T-cell (primary cell): ENCODE results near the gene YKT6. TPM values are rescaled to one million over a fixed set of nuclear protein-coding genes. Genes with fewer than 3 reads are reported as not detected.

Source experiments
- ATAC-seq, 4 experiments: fragments of 200-7000 bp in 3 of 4; fragments of 150-1000 bp in 1 of 4; cut with Tn5 transposase; replicated peaks in 1 of 4; 1 replicate in 3 of 4; 2 replicates in 1 of 4; pipeline ENCODE4 v1.10.0; 2021; ENCODE audit warnings: moderate library complexity in 3 of 4, mild to moderate bottlenecking in 2 of 4, moderate number of reproducible peaks in 1 of 4
- CTCF ChIA-PET, 2 donors: fragments of 300-600 bp; sonication (Branson Sonifier 250); formaldehyde crosslinking; loops; one replicate each; lab custom pipeline; 2022; ENCODE audit warnings: antibody characterized with exemption in 2 of 2; lab: Charles Lee
- POLR2A ChIA-PET, 2 donors: fragments of 300-600 bp; sonication (Branson Sonifier 250); formaldehyde crosslinking; loops; one replicate each; lab custom pipeline; 2022; ENCODE audit warnings: antibody characterized with exemption in 2 of 2; lab: Charles Lee
- DNase-seq, 35 experiments: peaks; one replicate each; pipeline versions ENCODE4 v3.0.0 to v3.0.0-alpha.2; 2013 to 2023
- H3K27ac ChIP-seq: one replicate; pipeline ENCODE4 v1.5.1; 2013; ENCODE audit warnings: low read length
- H3K27me3 ChIP-seq, 2 experiments: replicated peaks in 1 of 2; 1 replicate in 1 of 2; 2 replicates in 1 of 2; pipeline versions ENCODE4 v1.6.1 to v1.7.0; 2013; ENCODE audit warnings: low read length in 1 of 2, mixed read lengths in 1 of 2; ENCODE audit not compliant: control insufficient read depth in 2 of 2, insufficient read depth in 2 of 2; ENCODE audit errors: extremely low read depth in 1 of 2
- H3K36me3 ChIP-seq, 2 donors: 1 replicate in 1 of 2; 2 replicates in 1 of 2; pipeline versions ENCODE4 v1.6.1 to v1.7.0; 2013; ENCODE audit warnings: low read length in 1 of 2; ENCODE audit not compliant: control insufficient read depth in 2 of 2, insufficient read depth in 1 of 2; ENCODE audit errors: extremely low read depth in 1 of 2
- H3K4me1 ChIP-seq, 2 experiments: 1 replicate in 1 of 2; 2 replicates in 1 of 2; pipeline versions ENCODE4 v1.6.1 to v1.7.0; 2013; ENCODE audit warnings: low read length in 2 of 2, mixed read lengths in 1 of 2; ENCODE audit not compliant: insufficient read depth in 2 of 2, control insufficient read depth in 1 of 2; ENCODE audit errors: extremely low read depth in 1 of 2
- H3K4me3 ChIP-seq, 2 donors: 1 replicate in 1 of 2; 2 replicates in 1 of 2; pipeline versions ENCODE4 v1.5.1 to v1.7.0; 2013; ENCODE audit warnings: mild to moderate bottlenecking in 2 of 2, low read length in 1 of 2, moderate library complexity in 1 of 2; ENCODE audit not compliant: control insufficient read depth in 1 of 2; ENCODE audit errors: extremely low read depth in 1 of 2
- H3K9me3 ChIP-seq: 2 replicates; pipeline ENCODE4 v1.7.0; 2013
- H3K27ac Mint-ChIP-seq, 2 donors: one replicate each; pipeline ENCODE4 v1.8.0; 2020 to 2021; ENCODE audit warnings: mild to moderate bottlenecking in 2 of 2, mixed read lengths in 2 of 2
- H3K27me3 Mint-ChIP-seq, 2 donors: one replicate each; pipeline ENCODE4 v1.8.0; 2021 to 2022; ENCODE audit warnings: mixed read lengths in 2 of 2
- H3K36me3 Mint-ChIP-seq: one replicate; pipeline ENCODE4 v1.8.0; 2021; ENCODE audit warnings: mixed read lengths
- H3K4me1 Mint-ChIP-seq, 3 donors: one replicate each; pipeline ENCODE4 v1.8.0; 2020 to 2022; ENCODE audit warnings: mixed read lengths in 3 of 3, mild to moderate bottlenecking in 1 of 3
- H3K4me3 Mint-ChIP-seq, 3 donors: one replicate each; pipeline ENCODE4 v1.8.0; 2020 to 2022; ENCODE audit warnings: mild to moderate bottlenecking in 3 of 3, mixed read lengths in 3 of 3, moderate library complexity in 3 of 3
- H3K9me3 Mint-ChIP-seq, 3 donors: one replicate each; pipeline ENCODE4 v1.8.0; 2020 to 2022; ENCODE audit warnings: mixed read lengths in 3 of 3
- WGBS: methylation state at CpG from one replicate; pipeline ENCODE4 v1.1.5; 2013; ENCODE audit warnings: missing lambda C conversion rate; ENCODE audit not compliant: insufficient coverage; 5-methylcytosine and 5-hydroxymethylcytosine counted together
- total RNA-seq, 35 experiments: library from RNA in 6 of 35; stranded (reverse) in 6 of 35; fragments of 120-200 nt in 1 of 35; gene quantifications; one replicate each; pipeline versions ENCODE4 v1.2.1 to v1.2.4 and lab custom pipeline; 2013 to 2026

Gene YKT6
- total RNA-seq, 5 donors from 2014 or later (not counting 1 experiment from before 2014, with no cell fraction given), result 55.1 to 74.3 (median 60.2) TPM

DNA sequence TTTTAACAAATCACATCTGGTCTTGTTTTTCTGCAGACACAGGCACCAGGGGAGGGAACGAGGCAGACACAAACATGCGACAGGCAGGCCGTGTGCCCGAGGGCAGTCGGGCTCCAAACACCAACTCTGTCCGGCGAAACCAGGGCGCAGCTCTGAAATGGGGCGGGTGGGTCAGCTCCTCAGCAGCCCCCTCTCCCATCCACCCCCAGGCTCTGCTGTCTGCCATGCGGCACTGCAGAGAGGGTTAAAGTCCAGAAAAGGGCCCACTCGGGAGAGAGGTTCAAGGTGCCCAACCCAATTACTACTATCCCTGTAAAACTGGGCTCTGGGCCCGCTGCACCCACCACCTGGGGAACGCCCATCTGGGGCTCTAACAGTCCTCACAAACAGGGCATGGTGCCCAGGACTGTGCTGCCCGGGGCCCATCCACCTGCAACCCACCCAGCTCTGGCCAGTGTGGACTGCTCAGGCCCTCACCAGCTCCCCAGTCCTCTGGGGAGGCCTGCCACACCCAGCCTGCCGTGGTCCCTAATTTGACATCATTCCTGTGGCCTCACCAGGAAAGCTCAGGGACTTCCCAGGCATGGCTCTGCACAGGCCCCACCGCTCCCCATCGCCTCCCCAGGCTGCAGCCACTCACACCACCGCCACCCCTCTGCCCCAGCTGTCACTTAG is 18.7 kb downstream of the YKT6 start:
- Mint-ChIP-seq H3K27ac (no peak overlapping the region), H3K36me3 (no peaks in the 10 kb centered on the region)

DNA sequence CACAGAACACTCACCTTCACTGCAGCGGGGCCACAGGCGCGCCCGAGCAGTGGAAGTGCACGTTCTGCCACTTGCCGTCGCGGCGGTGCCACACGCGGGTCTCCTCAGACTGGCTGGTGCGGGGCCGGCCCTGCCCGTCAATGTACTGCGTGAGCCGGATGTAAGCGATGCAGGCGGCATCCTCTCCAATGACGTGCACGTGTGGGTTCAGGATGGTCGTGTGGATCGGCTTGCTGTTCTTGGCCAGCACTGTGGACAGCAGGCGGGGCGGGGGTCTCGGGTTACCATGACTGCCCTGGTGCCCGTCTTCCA is 19.2 kb downstream of the YKT6 start:
- ChIA-PET POLR2A (no interaction called here), CTCF (no interaction called here)
- ATAC-seq, result no peak
- no peak overlapping the region for H3K4me3 ChIP-seq
- Mint-ChIP-seq H3K9me3 (no peaks in the 10 kb centered on the region), H3K27ac (no peak overlapping the region), H3K36me3 (no peaks in the 10 kb centered on the region), H3K4me3 (no peak overlapping the region), H3K27me3 (no peaks in the 10 kb centered on the region), H3K4me1 (no peaks in the 10 kb centered on the region)
- peaks cover 0 to 7% of the 10 kb centered on the region in 2 experiments for H3K27me3 ChIP-seq
- DNase-seq, result no peak
- 93% methylated on average over 17 of the region's 26 CpGs for WGBS
- no peaks in the 10 kb centered on the region for H3K9me3 ChIP-seq
- H3K27ac ChIP-seq, result no peak overlapping the region
- no peaks in the 10 kb centered on the region for H3K4me1 ChIP-seq
- H3K36me3 ChIP-seq, result no peaks in the 10 kb centered on the region

More for the DNA sequence above, 18.7 kb downstream of the YKT6 start:
- Histone ChIP-seq H3K4me1 (no peaks in the 10 kb centered on the region), H3K9me3 (no peaks in the 10 kb centered on the region), H3K36me3 (no peaks in the 10 kb centered on the region), H3K27me3 (peaks cover 0 to 3% of the 10 kb centered on the region in 2 experiments), H3K27ac (no peak overlapping the region), H3K4me3 (no peak overlapping the region)
- ATAC-seq (no peak), DNase-seq (no peak)
- ChIA-PET POLR2A (interaction anchor here in 1 of 2 donors (0.7 kb wide), 1 partner anchor 508 kb away, joined by 10 read pairs; no protein-coding TSS in a partner anchor), CTCF (no interaction called here)
- Mint-ChIP-seq H3K4me3 (no peak overlapping the region), H3K4me1 (no peaks in the 10 kb centered on the region), H3K27me3 (no peaks in the 10 kb centered on the region), H3K9me3 (no peaks in the 10 kb centered on the region)
- 87% methylated on average over 17 of the region's 18 CpGs for WGBS

GRCh38 chr7:44220358-44221112 is 19.8 kb downstream of the YKT6 start:
- Mint-ChIP-seq H3K4me1 (no peaks in the 10 kb centered on the region), H3K36me3 (no peaks in the 10 kb centered on the region), H3K4me3 (no peak overlapping the region), H3K27me3 (peaks cover 0 to under 1% of the 10 kb centered on the region in 2 donors), H3K27ac (no peak overlapping the region), H3K9me3 (no peaks in the 10 kb centered on the region)
- DNase-seq (no peak), ATAC-seq (no peak)
- no peak overlapping the region for H3K27ac ChIP-seq
- 77% methylated on average over 18 of the region's 24 CpGs for WGBS
- H3K9me3 ChIP-seq, result no peaks in the 10 kb centered on the region
- no peak overlapping the region for H3K4me3 ChIP-seq
- no peaks in the 10 kb centered on the region for H3K36me3 ChIP-seq
- H3K27me3 ChIP-seq, result peaks cover 0 to 13% of the 10 kb centered on the region in 2 experiments
- CTCF ChIA-PET, result no interaction called here
- POLR2A ChIA-PET, result no interaction called here
- H3K4me1 ChIP-seq, result no peaks in the 10 kb centered on the region

- no peaks in the 10 kb centered on the region for H3K36me3 ChIP-seq
- 84% methylated on average over 26 of the region's 30 CpGs for WGBS
- CTCF ChIA-PET, result no interaction called here
Measured at GRCh38 chr7:44221231-44221791, 20.5 kb downstream of the YKT6 start.

DNA sequence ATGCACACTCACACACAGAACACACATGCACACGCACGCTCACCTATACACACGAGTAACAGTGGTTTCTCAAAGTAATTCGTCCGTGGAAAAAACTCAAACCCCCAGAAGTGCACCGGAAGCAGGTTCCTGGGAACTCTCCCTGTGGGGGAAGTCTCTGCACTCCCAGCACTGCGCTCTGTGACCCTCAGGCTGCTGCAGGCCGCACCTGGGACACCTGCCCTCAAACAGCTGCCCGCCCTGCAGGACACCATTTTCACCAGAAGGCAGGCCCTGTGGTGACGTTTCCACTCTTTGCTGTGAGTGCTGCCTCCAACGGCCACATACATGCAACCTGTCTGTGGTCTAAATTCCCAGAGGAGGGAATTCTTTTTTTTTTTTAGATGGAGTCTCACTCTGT is 21.3 kb downstream of the YKT6 start:
- H3K27me3 Mint-ChIP-seq, result peaks cover 0 to 8% of the 10 kb centered on the region in 2 donors
- POLR2A ChIA-PET, result no interaction called here
- H3K27ac Mint-ChIP-seq, result no peak overlapping the region

More at GRCh38 chr7:44221231-44221791, 20.5 kb downstream of the YKT6 start:
- H3K27ac Mint-ChIP-seq, result no peak overlapping the region
- no peaks in the 10 kb centered on the region for H3K4me1 ChIP-seq
- no peak overlapping the region for H3K4me3 ChIP-seq
- H3K27ac ChIP-seq, result no peak overlapping the region
- no peaks in the 10 kb centered on the region for H3K36me3 Mint-ChIP-seq
- ATAC-seq, result no peak
- no peak for DNase-seq
- POLR2A ChIA-PET, result no interaction called here
- H3K27me3 ChIP-seq, result peaks cover 0 to 20% of the 10 kb centered on the region in 2 experiments
- no peaks in the 10 kb centered on the region for H3K9me3 Mint-ChIP-seq
- no peaks in the 10 kb centered on the region for H3K4me1 Mint-ChIP-seq
- no peak overlapping the region for H3K4me3 Mint-ChIP-seq
- H3K9me3 ChIP-seq, result no peaks in the 10 kb centered on the region
- peaks cover 0 to 8% of the 10 kb centered on the region in 2 donors for H3K27me3 Mint-ChIP-seq

GRCh38 chr7:44222776-44223261 is 22.0 kb downstream of the YKT6 start:
- WGBS, result 84% methylated on average over 11 of the region's 11 CpGs
- H3K4me1 ChIP-seq, result no peaks in the 10 kb centered on the region
- no peak for ATAC-seq

More for the DNA sequence above, 21.3 kb downstream of the YKT6 start:
- Histone ChIP-seq H3K4me3 (no peak overlapping the region), H3K9me3 (no peaks in the 10 kb centered on the region), H3K36me3 (no peaks in the 10 kb centered on the region), H3K27ac (no peak overlapping the region), H3K27me3 (peaks cover 0 to 23% of the 10 kb centered on the region in 2 experiments), H3K4me1 (no peaks in the 10 kb centered on the region)
- no peaks in the 10 kb centered on the region for H3K4me1 Mint-ChIP-seq
- no peak for DNase-seq
- CTCF ChIA-PET, result no interaction called here
- ATAC-seq, result no peak
- 70% methylated on average over 9 of the region's 11 CpGs for WGBS
- no peaks in the 10 kb centered on the region for H3K9me3 Mint-ChIP-seq
- no peak overlapping the region for H3K4me3 Mint-ChIP-seq
- no peaks in the 10 kb centered on the region for H3K36me3 Mint-ChIP-seq

More at GRCh38 chr7:44222776-44223261, 22.0 kb downstream of the YKT6 start:
- Histone ChIP-seq H3K36me3 (no peaks in the 10 kb centered on the region), H3K9me3 (no peaks in the 10 kb centered on the region), H3K27me3 (peaks cover 0 to 23% of the 10 kb centered on the region in 2 experiments), H3K27ac (no peak overlapping the region), H3K4me3 (no peak overlapping the region)
- Mint-ChIP-seq H3K27me3 (peaks cover 0 to 8% of the 10 kb centered on the region in 2 donors), H3K4me1 (no peaks in the 10 kb centered on the region), H3K4me3 (no peak overlapping the region), H3K9me3 (no peaks in the 10 kb centered on the region), H3K27ac (no peak overlapping the region), H3K36me3 (no peaks in the 10 kb centered on the region)
- ChIA-PET POLR2A (interaction anchor here in 1 of 2 donors (0.6 kb wide), 1 partner anchor 657 kb away, joined by 11 read pairs; no protein-coding TSS in a partner anchor), CTCF (no interaction called here)
- DNase-seq, result no peak
